Endothelial cell of coronary artery (primary cell): Measurements from ENCODE around the gene ASAH2B. TPM values are rescaled to one million over a fixed set of nuclear protein-coding genes. Genes with fewer than 3 reads are reported as not detected.

Source experiments
- total RNA-seq: library from RNA; depleted of rRNA; stranded (reverse); fragments of >200 nt; gene quantifications from 2 replicates; pipeline ENCODE4 v1.2.3, GENCODE V29; 2014

ASAH2B gene
- 1.4 and 1.6 TPM in 2 replicates for total RNA-seq

DNA sequence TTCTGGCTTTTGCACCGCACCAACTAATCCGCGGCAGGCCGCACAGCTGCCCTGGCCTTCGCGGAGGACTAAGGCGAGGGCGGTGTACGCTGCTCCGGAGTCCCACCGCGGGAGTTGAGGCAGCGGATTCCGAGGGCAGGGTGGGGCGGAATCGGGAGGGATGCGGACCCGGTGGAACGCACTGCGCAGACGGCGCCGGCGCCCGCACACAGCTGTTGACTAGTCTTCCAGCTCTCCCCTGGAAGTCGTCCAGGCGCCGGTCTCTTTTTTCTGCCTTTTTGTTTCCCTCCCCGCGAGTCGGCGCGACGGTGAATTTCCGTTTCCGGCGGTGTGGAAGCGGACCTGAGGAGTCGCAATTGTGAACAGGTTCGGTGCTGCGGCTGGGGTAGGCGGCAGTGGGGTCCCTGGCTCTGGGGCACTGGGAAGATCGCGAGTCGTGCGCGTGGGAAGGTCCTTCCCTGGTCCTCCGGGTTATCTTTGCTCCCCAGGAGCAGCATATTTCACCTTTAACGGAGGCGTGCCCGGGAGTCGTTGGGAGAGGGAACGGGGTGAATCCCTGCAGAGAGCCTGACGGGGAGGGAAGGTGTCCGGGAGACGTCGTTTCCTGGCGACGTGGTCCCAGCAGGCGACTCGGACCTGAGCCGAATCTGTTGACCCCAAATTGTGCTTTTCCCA lies at the start of gene ASAH2B:
TSS of gene ASAH2B (plus strand) at position 319 of the 675 bp plus-strand sequence. CDS start 5,195 bp downstream, outside the sequence.

Other genes starting within 250 kb of the ASAH2B start
- gene SGMS1, start 116.0 kb upstream of the ASAH2B start, total RNA-seq = 29.1 and 39.2 TPM in 2 replicates
- not detected in 2 replicates for gene A1CF, start 145.7 kb downstream of the ASAH2B start, total RNA-seq